Endothelial cell of umbilical vein (primary cell): ENCODE measurements around the gene CDH11. TPM values are rescaled to one million over a fixed set of nuclear protein-coding genes. Genes with fewer than 3 reads are reported as not detected.

Experiments
- BruUV-seq: library from RNA; stranded (reverse); fragments of 400-500 nt; replicated peaks from 2 replicates; lab custom pipeline; 2021; lab: Mats Ljungman, UMichigan
- CTCF ChIA-PET: fragments of 300-600, 350-600 bp; sonication (Branson Sonifier 250); formaldehyde crosslinking; loops from one replicate; lab custom pipeline; 2021; ENCODE audit warnings: antibody characterized with exemption, inconsistent platforms; lab: Charles Lee
- POLR2A ChIA-PET: fragments of 300-600, 350-600 bp; sonication (Branson Sonifier 250); formaldehyde crosslinking; loops from one replicate; lab custom pipeline; 2021; ENCODE audit warnings: antibody characterized with exemption, inconsistent platforms; lab: Charles Lee
- DNase-seq: peaks from one replicate; pipeline ENCODE4 v3.0.0-alpha.2; 2011; ENCODE audit warnings: low read depth, low spot score
- FAIRE-seq: peaks from 2 replicates; lab custom pipeline; 2011; peaks lifted over from hg19 to GRCh38; lab: Jason Lieb, UNC
- H2AFZ ChIP-seq: 2 replicates; pipeline ENCODE4 v1.6.0; 2012; ENCODE audit warnings: low read depth, low read length, control low read depth, inconsistent platforms
- H3K27ac ChIP-seq: 2 replicates; pipeline ENCODE4 v1.5.1; 2011; ENCODE audit warnings: low read depth, mild to moderate bottlenecking, control low read depth, low read length, moderate library complexity; ENCODE audit not compliant: insufficient read depth
- H3K27me3 ChIP-seq, 2 experiments: 2 replicates each; pipeline versions ENCODE4 v1.6.0 to v1.6.1; 2011; ENCODE audit warnings: low read length in 2 of 2, mixed read lengths in 1 of 2; ENCODE audit not compliant: control insufficient read depth in 2 of 2, insufficient read depth in 2 of 2
- H3K36me3 ChIP-seq, 2 experiments: 2 replicates in 1 of 2; 3 replicates in 1 of 2; pipeline ENCODE4 v1.5.1; 2011; ENCODE audit warnings: low read length in 2 of 2, mild to moderate bottlenecking in 1 of 2, moderate library complexity in 1 of 2; ENCODE audit not compliant: control insufficient read depth in 2 of 2, insufficient read depth in 2 of 2; ENCODE audit errors: extremely low read depth in 1 of 2
- H3K4me1 ChIP-seq: 3 replicates; pipeline ENCODE4 v1.5.1; 2011; ENCODE audit warnings: mild to moderate bottlenecking, low read length; ENCODE audit not compliant: control insufficient read depth, insufficient read depth; ENCODE audit errors: extremely low read depth
- H3K4me2 ChIP-seq: 2 replicates; pipeline ENCODE4 v1.6.1; 2011; ENCODE audit warnings: low read length, control low read depth, mixed read lengths; ENCODE audit not compliant: insufficient read depth
- H3K4me3 ChIP-seq, 3 experiments: fragments of 200-600 bp in 1 of 3; sonication (generic), shearing (Covaris generic) in 1 of 3; replicated peaks in 1 of 3; 2 replicates each; pipeline ENCODE4 v1.5.1; 2011 to 2016; ENCODE audit warnings: control low read depth in 3 of 3, low read length in 3 of 3, mild to moderate bottlenecking in 2 of 3, inconsistent platforms in 1 of 3, low read depth in 1 of 3, moderate library complexity in 1 of 3; ENCODE audit not compliant: insufficient read depth in 1 of 3
- H3K79me2 ChIP-seq: 2 replicates; pipeline ENCODE4 v1.6.0; 2012; ENCODE audit warnings: low read length, inconsistent platforms; ENCODE audit not compliant: control insufficient read depth, insufficient read depth
- H3K9ac ChIP-seq: replicated peaks from 2 replicates; pipeline ENCODE3; 2011; ENCODE audit warnings: low read length, control low read depth; ENCODE audit not compliant: insufficient read depth; ENCODE audit errors: extremely low read depth
- H3K9me1 ChIP-seq: replicated peaks from 3 replicates; pipeline ENCODE4 v1.6.0; 2011; ENCODE audit warnings: mild to moderate bottlenecking, low read length; ENCODE audit not compliant: control insufficient read depth, insufficient read depth; ENCODE audit errors: extremely low read depth
- H3K9me3 ChIP-seq: replicated peaks from 2 replicates; pipeline ENCODE4 v1.5.1; 2012; ENCODE audit warnings: low read length, inconsistent platforms; ENCODE audit not compliant: control insufficient read depth, insufficient read depth
- H4K20me1 ChIP-seq: replicated peaks from 2 replicates; pipeline ENCODE3; 2011; ENCODE audit warnings: mild to moderate bottlenecking, low read length; ENCODE audit not compliant: control insufficient read depth, insufficient read depth; ENCODE audit errors: extremely low read depth
- EZH2 ChIP-seq: IDR thresholded peaks from 2 replicates; pipeline ENCODE4 v1.6.1; 2012; ENCODE audit warnings: borderline replicate concordance, low read depth, mild to moderate bottlenecking, moderate library complexity, low read length, inconsistent platforms; ENCODE audit not compliant: severe bottlenecking
- FOS ChIP-seq: IDR thresholded peaks from 2 replicates; pipeline ENCODE4 v1.6.1; 2011; ENCODE audit warnings: mild to moderate bottlenecking, low read length, moderate library complexity, borderline replicate concordance; ENCODE audit not compliant: insufficient read depth
- GATA2 ChIP-seq: IDR thresholded peaks from 2 replicates; pipeline ENCODE4 v1.7.0; 2011; ENCODE audit warnings: low read depth, mild to moderate bottlenecking, moderate library complexity, mixed read lengths, low read length; ENCODE audit not compliant: insufficient read length, insufficient read depth
- JUN ChIP-seq: IDR thresholded peaks from 2 replicates; pipeline ENCODE4 v1.6.1; 2011; ENCODE audit warnings: borderline replicate concordance, low read depth; ENCODE audit not compliant: insufficient read length, insufficient read depth
- MYC ChIP-seq: IDR thresholded peaks from one replicate; pipeline ENCODE4 v1.6.1; 2011; ENCODE audit warnings: mild to moderate bottlenecking, low read depth, low read length
- POLR2A ChIP-seq: IDR thresholded peaks from 2 replicates; pipeline ENCODE4 v1.6.1; 2012; ENCODE audit warnings: low read depth, mild to moderate bottlenecking, control low read depth, low read length
- POLR2AphosphoS5 ChIP-seq: IDR thresholded peaks from 2 replicates; pipeline ENCODE4 v1.6.1; 2012; ENCODE audit warnings: low read depth, mild to moderate bottlenecking, control low read depth, low read length, moderate library complexity; ENCODE audit not compliant: insufficient read depth
- dilution Hi-C: fragments of 300-500 bp; cut with MboI; formaldehyde crosslinking; loops from one replicate; pipeline ENCODE4 v1.15.0; 2019; ENCODE audit warnings: low sequenced_read_pairs; ENCODE audit not compliant: extremely low pct_ligation_motif_present
- intact Hi-C: fragments of 100-400 bp; cut with micrococcal nuclease; formaldehyde crosslinking; loops from one replicate; pipeline ENCODE4 v1.10.0; 2022
- polyA plus RNA-seq, 4 experiments: library from polyadenylated mRNA; depleted of rRNA in 3 of 4; stranded (reverse) in 3 of 4; unstranded in 1 of 4; fragments of >200 nt; gene quantifications; 2 replicates each; pipeline versions ENCODE4 v1.2.1 to v1.2.3, GENCODE V29; 2011 to 2012; ENCODE audit warnings: missing spikeins in 1 of 4
- total RNA-seq: library from RNA; stranded (reverse); gene quantifications from 2 replicates; pipeline ENCODE4 v1.2.3, GENCODE V29; 2021
- TF ChIP-seq, protein P1 (sequence below), 2 donors: IDR thresholded peaks; 1 replicate in 1 of 2; 2 replicates in 1 of 2; pipeline ENCODE4 v1.5.1; 2011; ENCODE audit warnings: low read length in 2 of 2, mild to moderate bottlenecking in 2 of 2, moderate library complexity in 2 of 2, control low read depth in 1 of 2, inconsistent platforms in 1 of 2, low read depth in 1 of 2; ENCODE audit not compliant: insufficient read depth in 1 of 2; ENCODE audit errors: extremely low read depth in 1 of 2
- TF ChIP-seq, protein P2 (sequence below): IDR thresholded peaks from 2 replicates; pipeline ENCODE4 v1.6.1; 2011; ENCODE audit not compliant: insufficient read depth, insufficient read length

The CDH11 gene
- total and polyA plus RNA-seq, 2 donors (not counting 3 experiments of a cell fraction or from before 2014, with no cell fraction given): 30.4 to 32.7 TPM

DNA sequence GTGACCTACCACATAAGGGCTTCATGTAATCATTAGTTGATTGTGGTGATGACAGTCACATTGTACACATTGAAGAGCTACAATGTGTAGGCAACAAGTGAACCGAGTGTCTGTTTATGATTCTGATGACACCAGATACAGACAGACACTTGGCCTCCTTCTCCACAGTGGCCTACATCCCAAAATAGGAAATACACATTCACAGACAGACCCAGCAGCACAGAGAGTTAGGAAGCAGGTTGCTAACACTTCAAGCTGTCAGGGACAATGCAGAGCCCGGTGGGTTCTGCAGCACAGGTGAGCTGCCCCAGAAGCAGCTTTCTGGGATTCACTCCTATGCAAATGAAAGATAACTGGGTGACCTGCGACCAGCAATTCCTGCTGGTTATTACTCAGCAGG lies 72.2 kb downstream of the CDH11 start:
- no TSS peak for BruUV-seq
- Histone ChIP-seq H3K4me3 (no peak overlapping the region), H3K4me1 (no peaks in the 10 kb centered on the region), H3K36me3 (no peaks in the 10 kb centered on the region), H3K9me3 (no peaks in the 10 kb centered on the region), H3K9ac (no peak overlapping the region), H3K27me3 (no peaks in the 10 kb centered on the region), H2AFZ (no peak overlapping the region), H3K27ac (no peak overlapping the region), H3K9me1 (no peaks in the 10 kb centered on the region), H3K79me2 (no peaks in the 10 kb centered on the region), H4K20me1 (no peaks in the 10 kb centered on the region), H3K4me2 (no peak overlapping the region)
- no peak for TF ChIP-seq POLR2A
- TF ChIP-seq, protein P1, sequence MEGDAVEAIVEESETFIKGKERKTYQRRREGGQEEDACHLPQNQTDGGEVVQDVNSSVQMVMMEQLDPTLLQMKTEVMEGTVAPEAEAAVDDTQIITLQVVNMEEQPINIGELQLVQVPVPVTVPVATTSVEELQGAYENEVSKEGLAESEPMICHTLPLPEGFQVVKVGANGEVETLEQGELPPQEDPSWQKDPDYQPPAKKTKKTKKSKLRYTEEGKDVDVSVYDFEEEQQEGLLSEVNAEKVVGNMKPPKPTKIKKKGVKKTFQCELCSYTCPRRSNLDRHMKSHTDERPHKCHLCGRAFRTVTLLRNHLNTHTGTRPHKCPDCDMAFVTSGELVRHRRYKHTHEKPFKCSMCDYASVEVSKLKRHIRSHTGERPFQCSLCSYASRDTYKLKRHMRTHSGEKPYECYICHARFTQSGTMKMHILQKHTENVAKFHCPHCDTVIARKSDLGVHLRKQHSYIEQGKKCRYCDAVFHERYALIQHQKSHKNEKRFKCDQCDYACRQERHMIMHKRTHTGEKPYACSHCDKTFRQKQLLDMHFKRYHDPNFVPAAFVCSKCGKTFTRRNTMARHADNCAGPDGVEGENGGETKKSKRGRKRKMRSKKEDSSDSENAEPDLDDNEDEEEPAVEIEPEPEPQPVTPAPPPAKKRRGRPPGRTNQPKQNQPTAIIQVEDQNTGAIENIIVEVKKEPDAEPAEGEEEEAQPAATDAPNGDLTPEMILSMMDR (IDR thresholded peaks at IDR 0.05; ENCODE audit: extremely low read depth in 1 of 2, insufficient read depth in 1 of 2, low read depth in 1 of 2, low read length in 2 of 2): no peak
- TF ChIP-seq, protein P2, sequence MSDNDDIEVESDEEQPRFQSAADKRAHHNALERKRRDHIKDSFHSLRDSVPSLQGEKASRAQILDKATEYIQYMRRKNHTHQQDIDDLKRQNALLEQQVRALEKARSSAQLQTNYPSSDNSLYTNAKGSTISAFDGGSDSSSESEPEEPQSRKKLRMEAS: no peak
- no peak for TF ChIP-seq JUN
- TF ChIP-seq EZH2: no peak
- no peak for TF ChIP-seq POLR2AphosphoS5
- no peak for TF ChIP-seq FOS
- TF ChIP-seq GATA2: no peak
- TF ChIP-seq MYC: no peak
- FAIRE-seq (no peak), DNase-seq (no peak)
- ChIA-PET POLR2A (no interaction called here), CTCF (no interaction called here)
- dilution Hi-C loops (no loop called here), intact Hi-C loops (no loop called here)
